ENCODE measurements around the gene SOST. TPM values are rescaled to one million over a fixed set of nuclear protein-coding genes. Genes with fewer than 3 reads are reported as not detected.

Gene SOST
- total and polyA plus RNA-seq, 4 donors, result 0.02 to 0.04 TPM; not detected in 2

- H3K27me3 ChIP-seq (ENCODE audit: control insufficient read depth in 3 of 3, insufficient read depth in 3 of 3, low read length in 2 of 3), result no peaks in the 10 kb centered on the region
- no peak overlapping the region for H3K9ac ChIP-seq (ENCODE audit: insufficient read depth in 1 of 2, low read length in 2 of 2)
- no peaks in the 10 kb centered on the region for H3K36me3 ChIP-seq (ENCODE audit: control insufficient read depth in 4 of 4, insufficient read depth in 4 of 4, low read length in 4 of 4)
- WGBS, 2 donors, result 74 to 77% methylated on average over 1 of the region's 1 CpG
- no peaks in the 10 kb centered on the region for H3K4me1 ChIP-seq (ENCODE audit: control insufficient read depth in 5 of 5, insufficient read depth in 5 of 5, low read length in 5 of 5)
- peaks cover 0 to 1% (median 0%) of the 10 kb centered on the region in 4 donors for H3K9me3 ChIP-seq (ENCODE audit: control insufficient read depth in 4 of 4, insufficient read depth in 3 of 4, low read length in 3 of 4)
- no peak for TF ChIP-seq CTCF (IDR thresholded peaks at IDR 0.05; ENCODE audit: control extremely low read depth, extremely low read depth)
- no peak overlapping the region for H3K27ac ChIP-seq (ENCODE audit: low read depth in 1 of 2, low read length in 1 of 2)
- no peak for ATAC-seq (ENCODE audit: insufficient read depth, low FRiP score)
- DNase-seq, result no peak
- H3K4me3 ChIP-seq, result no peak overlapping the region
These were observed 24.6 kb downstream of the SOST start for GRCh38 chr17:43733956-43734355.

GRCh38 chr17:43732958-43733357 lies 25.6 kb downstream of the SOST start:
- TF ChIP-seq CTCF (IDR thresholded peaks at IDR 0.05; ENCODE audit: control extremely low read depth, extremely low read depth), result no peak
- Histone ChIP-seq H3K27me3 (ENCODE audit: control insufficient read depth in 3 of 3, insufficient read depth in 3 of 3, low read length in 2 of 3) (no peaks in the 10 kb centered on the region), H3K9ac (ENCODE audit: insufficient read depth in 1 of 2, low read length in 2 of 2) (no peak overlapping the region), H3K4me1 (ENCODE audit: control insufficient read depth in 5 of 5, insufficient read depth in 5 of 5, low read length in 5 of 5) (no peaks in the 10 kb centered on the region), H3K36me3 (ENCODE audit: control insufficient read depth in 4 of 4, insufficient read depth in 4 of 4, low read length in 4 of 4) (no peaks in the 10 kb centered on the region), H3K9me3 (ENCODE audit: control insufficient read depth in 4 of 4, insufficient read depth in 3 of 4, low read length in 3 of 4) (peaks cover 0 to 1% (median 0%) of the 10 kb centered on the region in 4 donors), H3K4me3 (no peak overlapping the region), H3K27ac (ENCODE audit: low read depth in 1 of 2, low read length in 1 of 2) (no peak overlapping the region)
- no peak for ATAC-seq (ENCODE audit: insufficient read depth, low FRiP score)
- DNase-seq, result no peak
- WGBS, 2 donors, result 97 to 98% methylated on average over 2 of the region's 2 CpGs

DNA sequence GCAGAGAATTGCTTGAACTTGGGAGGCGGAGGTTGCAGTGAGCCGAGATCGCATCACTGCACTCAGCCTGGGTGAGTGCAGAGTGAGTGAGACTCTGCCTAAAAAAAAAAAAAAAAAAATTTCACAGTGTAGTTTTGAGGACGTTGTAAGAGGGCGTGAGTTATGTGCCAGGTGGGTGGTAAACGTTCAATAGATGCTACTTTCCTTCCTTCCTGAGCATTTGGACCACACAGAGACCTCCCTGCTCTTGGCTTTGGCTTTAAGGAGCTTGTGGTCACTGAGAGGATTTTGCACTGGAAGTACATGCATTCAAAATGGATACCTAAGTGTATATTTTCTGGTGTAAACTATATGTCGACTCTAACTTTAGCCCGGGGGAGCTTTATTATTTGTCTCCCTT lies 30.5 kb downstream of the SOST start:
- H3K27ac ChIP-seq (ENCODE audit: low read depth in 1 of 2, low read length in 1 of 2), result no peak overlapping the region
- H3K27me3 ChIP-seq (ENCODE audit: control insufficient read depth in 3 of 3, insufficient read depth in 3 of 3, low read length in 2 of 3), result no peaks in the 10 kb centered on the region
- DNase-seq (no peak), ATAC-seq (ENCODE audit: insufficient read depth, low FRiP score) (no peak)
- no peak overlapping the region for H3K9ac ChIP-seq (ENCODE audit: insufficient read depth in 1 of 2, low read length in 2 of 2)
- no peaks in the 10 kb centered on the region for H3K4me1 ChIP-seq (ENCODE audit: control insufficient read depth in 5 of 5, insufficient read depth in 5 of 5, low read length in 5 of 5)
- no peak overlapping the region for H3K4me3 ChIP-seq
- no peaks in the 10 kb centered on the region for H3K9me3 ChIP-seq (ENCODE audit: control insufficient read depth in 4 of 4, insufficient read depth in 3 of 4, low read length in 3 of 4)
- 79 to 80% methylated on average over 8 of the region's 8 CpGs for WGBS, 2 donors
- H3K36me3 ChIP-seq (ENCODE audit: control insufficient read depth in 4 of 4, insufficient read depth in 4 of 4, low read length in 4 of 4), result no peaks in the 10 kb centered on the region
- TF ChIP-seq CTCF (IDR thresholded peaks at IDR 0.05; ENCODE audit: control extremely low read depth, extremely low read depth), result no peak

DNA sequence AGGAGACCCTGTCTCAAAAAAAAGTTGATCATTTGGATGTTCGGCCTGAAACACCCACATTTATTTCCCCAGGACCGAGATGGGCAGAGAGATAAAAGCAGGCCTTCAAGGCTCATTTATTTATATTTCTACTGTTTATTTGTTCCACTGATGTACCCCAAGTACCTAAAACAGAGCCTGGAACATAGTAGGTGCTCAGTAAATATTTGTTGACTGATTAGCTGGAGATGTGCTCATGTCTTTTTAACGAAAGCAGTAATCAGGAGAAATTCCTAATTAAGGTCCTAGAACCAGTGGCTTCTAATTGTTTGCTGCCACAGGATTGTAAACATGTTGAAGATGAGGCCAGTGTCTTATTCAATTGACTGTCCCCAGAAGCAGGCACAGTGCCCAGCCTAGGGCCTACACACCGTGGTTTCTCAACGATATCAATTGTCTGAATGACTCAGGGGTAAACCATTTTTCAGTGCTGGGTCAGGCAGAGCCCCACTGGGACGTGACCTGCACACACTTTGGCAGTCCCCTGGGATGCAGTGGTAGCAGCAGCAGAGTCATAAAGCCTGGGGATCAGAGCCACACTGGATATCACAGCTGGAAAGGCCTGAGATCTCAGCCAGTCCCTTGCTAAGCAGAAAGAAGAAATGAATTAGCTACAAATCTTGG lies 34.8 kb downstream of the SOST start:
- no peak overlapping the region for H3K27ac ChIP-seq (ENCODE audit: low read depth in 1 of 2, low read length in 1 of 2)
- peaks cover 0 to 1% (median 0%) of the 10 kb centered on the region in 5 donors for H3K4me1 ChIP-seq (ENCODE audit: control insufficient read depth in 5 of 5, insufficient read depth in 5 of 5, low read length in 5 of 5)
- no peak for TF ChIP-seq CTCF (IDR thresholded peaks at IDR 0.05; ENCODE audit: control extremely low read depth, extremely low read depth)
- H3K27me3 ChIP-seq (ENCODE audit: control insufficient read depth in 3 of 3, insufficient read depth in 3 of 3, low read length in 2 of 3), result no peaks in the 10 kb centered on the region
- WGBS, 2 donors, result 54 to 68% methylated on average over 6 of the region's 6 CpGs
- H3K9ac ChIP-seq (ENCODE audit: insufficient read depth in 1 of 2, low read length in 2 of 2), result no peak overlapping the region
- no peak for ATAC-seq (ENCODE audit: insufficient read depth, low FRiP score)
- no peaks in the 10 kb centered on the region for H3K36me3 ChIP-seq (ENCODE audit: control insufficient read depth in 4 of 4, insufficient read depth in 4 of 4, low read length in 4 of 4)
- H3K9me3 ChIP-seq (ENCODE audit: control insufficient read depth in 4 of 4, insufficient read depth in 3 of 4, low read length in 3 of 4), result no peaks in the 10 kb centered on the region
- H3K4me3 ChIP-seq, result no peak overlapping the region
- no peak for DNase-seq
